ENCODE measurements around the gene FMN1. TPM values are rescaled to one million over a fixed set of nuclear protein-coding genes. Genes with fewer than 3 reads are reported as not detected.

FMN1 gene
- total RNA-seq, 4 donors from 2014 or later, result 2.6 to 6.6 (median 4.2) TPM

DNA sequence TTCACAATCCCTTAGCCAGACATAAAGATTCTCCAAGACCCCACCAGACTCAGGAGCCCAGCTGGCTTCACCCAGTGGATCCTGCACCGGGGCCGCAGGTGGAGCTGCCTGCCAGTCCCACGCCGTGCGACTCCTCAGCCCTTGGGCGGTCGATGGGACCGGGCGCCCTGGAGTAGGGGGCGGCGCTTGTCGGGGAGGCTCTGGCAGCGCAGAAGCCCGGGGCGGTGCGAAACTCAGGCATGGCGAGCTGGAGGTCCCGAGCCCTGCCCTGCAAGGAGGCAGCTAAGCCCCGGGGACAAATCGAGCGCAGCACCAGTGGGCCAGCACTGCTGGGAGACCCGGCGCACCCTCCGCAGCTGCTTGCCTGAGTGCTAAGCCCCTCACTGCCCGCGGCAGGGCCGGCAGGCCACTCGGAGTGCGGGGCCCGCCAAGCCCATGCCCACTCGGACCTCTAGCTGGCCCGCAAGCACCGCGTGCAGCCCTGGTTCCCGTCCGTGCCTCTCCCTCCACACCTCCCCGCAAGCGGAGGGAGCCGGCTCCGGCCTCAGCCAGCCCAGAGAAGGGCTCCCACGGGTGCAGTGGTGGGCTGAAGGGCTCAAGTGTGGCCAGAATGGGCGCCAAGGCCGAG lies 175.0 kb downstream of the FMN1 start:
- DNase-seq, result no peak
- intact Hi-C loops (cut with DNase I; ENCODE audit: low total_unique reads), result no loop called here
- Histone ChIP-seq H3K36me3 (no peaks in the 10 kb centered on the region), H3K27me3 (no peaks in the 10 kb centered on the region), H3K4me1 (peaks cover 14 to 15% of the 10 kb centered on the region in 2 donors), H3K4me3 (no peak overlapping the region), H3K27ac (no peak overlapping the region), H3K9me3 (no peaks in the 10 kb centered on the region)
- ATAC-seq, result no peak
- TF ChIP-seq POLR2A (IDR thresholded peaks at IDR 0.05), result no peak
- TF ChIP-seq, protein P1, sequence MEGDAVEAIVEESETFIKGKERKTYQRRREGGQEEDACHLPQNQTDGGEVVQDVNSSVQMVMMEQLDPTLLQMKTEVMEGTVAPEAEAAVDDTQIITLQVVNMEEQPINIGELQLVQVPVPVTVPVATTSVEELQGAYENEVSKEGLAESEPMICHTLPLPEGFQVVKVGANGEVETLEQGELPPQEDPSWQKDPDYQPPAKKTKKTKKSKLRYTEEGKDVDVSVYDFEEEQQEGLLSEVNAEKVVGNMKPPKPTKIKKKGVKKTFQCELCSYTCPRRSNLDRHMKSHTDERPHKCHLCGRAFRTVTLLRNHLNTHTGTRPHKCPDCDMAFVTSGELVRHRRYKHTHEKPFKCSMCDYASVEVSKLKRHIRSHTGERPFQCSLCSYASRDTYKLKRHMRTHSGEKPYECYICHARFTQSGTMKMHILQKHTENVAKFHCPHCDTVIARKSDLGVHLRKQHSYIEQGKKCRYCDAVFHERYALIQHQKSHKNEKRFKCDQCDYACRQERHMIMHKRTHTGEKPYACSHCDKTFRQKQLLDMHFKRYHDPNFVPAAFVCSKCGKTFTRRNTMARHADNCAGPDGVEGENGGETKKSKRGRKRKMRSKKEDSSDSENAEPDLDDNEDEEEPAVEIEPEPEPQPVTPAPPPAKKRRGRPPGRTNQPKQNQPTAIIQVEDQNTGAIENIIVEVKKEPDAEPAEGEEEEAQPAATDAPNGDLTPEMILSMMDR (IDR thresholded peaks at IDR 0.05 in 4 of 5, conservative IDR thresholded peaks at IDR 0.05 in 1 of 5), result no peak
- in situ Hi-C loops (cut with MboI; ENCODE audit: low sequenced_read_pairs in 4 of 4), result no loop called here

- ATAC-seq (no peak), DNase-seq (no peak)
- TF ChIP-seq, protein P1 (IDR thresholded peaks at IDR 0.05 in 4 of 5, conservative IDR thresholded peaks at IDR 0.05 in 1 of 5), result no peak
- TF ChIP-seq POLR2A (IDR thresholded peaks at IDR 0.05), result no peak
- H3K4me1 ChIP-seq, result no peaks in the 10 kb centered on the region
- no peaks in the 10 kb centered on the region for H3K36me3 ChIP-seq
- no peak overlapping the region for H3K27ac ChIP-seq
- H3K27me3 ChIP-seq, result no peaks in the 10 kb centered on the region
- no peaks in the 10 kb centered on the region for H3K9me3 ChIP-seq
- in situ Hi-C loops (cut with MboI; ENCODE audit: low sequenced_read_pairs in 4 of 4) (no loop called here), intact Hi-C loops (cut with DNase I; ENCODE audit: low total_unique reads) (no loop called here)
- no peak overlapping the region for H3K4me3 ChIP-seq
These were observed 178.0 kb downstream of the FMN1 start for GRCh38 chr15:33016405-33017024.

- Histone ChIP-seq H3K9me3 (no peaks in the 10 kb centered on the region), H3K4me1 (no peaks in the 10 kb centered on the region), H3K27ac (no peak overlapping the region), H3K4me3 (no peak overlapping the region), H3K36me3 (no peaks in the 10 kb centered on the region), H3K27me3 (no peaks in the 10 kb centered on the region)
- intact Hi-C loops (cut with DNase I; ENCODE audit: low total_unique reads), result no loop called here
- in situ Hi-C loops (cut with MboI; ENCODE audit: low sequenced_read_pairs in 4 of 4), result no loop called here
- no peak for ATAC-seq
- no peak for DNase-seq
- TF ChIP-seq, protein P1 (IDR thresholded peaks at IDR 0.05 in 4 of 5, conservative IDR thresholded peaks at IDR 0.05 in 1 of 5), result no peak
These were observed 179.9 kb downstream of the FMN1 start for GRCh38 chr15:33014586-33014985.

DNA sequence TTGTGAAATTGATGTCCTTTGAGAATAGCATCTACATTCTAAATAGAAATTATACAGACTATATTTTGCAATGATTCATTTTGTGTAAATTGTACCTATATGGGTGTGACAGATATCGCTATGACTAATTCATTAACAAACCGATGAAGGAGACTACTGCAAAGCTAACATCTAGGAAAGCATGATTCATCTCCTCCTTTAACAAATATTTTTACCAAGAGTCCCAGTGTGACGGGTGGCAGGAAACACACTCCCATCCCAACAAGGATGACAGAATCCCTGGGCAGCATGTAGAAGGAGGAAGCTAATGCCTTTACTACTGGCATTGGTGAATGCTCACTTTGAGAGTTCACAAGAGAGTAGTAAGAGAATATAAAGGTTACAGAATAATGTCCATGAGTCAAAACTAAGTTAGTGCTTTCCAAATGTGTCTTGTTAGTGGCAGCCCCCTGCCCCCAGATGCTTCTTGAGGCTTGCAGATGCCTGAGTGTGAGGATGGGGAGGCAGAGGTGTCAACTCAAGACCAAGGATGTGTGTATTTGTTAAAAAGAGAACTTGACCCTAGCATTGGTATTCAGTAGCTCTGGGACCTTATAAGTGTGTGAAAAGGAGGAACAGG lies 180.6 kb downstream of the FMN1 start:
- intact Hi-C loops (cut with DNase I; ENCODE audit: low total_unique reads), result no loop called here
- no peak for ATAC-seq

More for the DNA sequence above, 180.6 kb downstream of the FMN1 start:
- no peaks in the 10 kb centered on the region for H3K9me3 ChIP-seq
- in situ Hi-C loops (cut with MboI; ENCODE audit: low sequenced_read_pairs in 4 of 4), result no loop called here
- DNase-seq, result no peak
- no peak overlapping the region for H3K4me3 ChIP-seq
- TF ChIP-seq POLR2A (IDR thresholded peaks at IDR 0.05), result no peak
- TF ChIP-seq, protein P1 (IDR thresholded peaks at IDR 0.05 in 4 of 5, conservative IDR thresholded peaks at IDR 0.05 in 1 of 5), result no peak
- H3K4me1 ChIP-seq, result no peaks in the 10 kb centered on the region
- H3K27me3 ChIP-seq, result no peaks in the 10 kb centered on the region
- no peak overlapping the region for H3K27ac ChIP-seq
- no peaks in the 10 kb centered on the region for H3K36me3 ChIP-seq

Measured in gastrocnemius medialis (tissue), 4 donors.